ENCODE measurements around the gene MAP7. TPM values are rescaled to one million over a fixed set of nuclear protein-coding genes. Genes with fewer than 3 reads are reported as not detected.
"Not testable (repeated sequence)": the region's sequence is repeated elsewhere in the genome, so short reads cannot be mapped to it uniquely, and the experiment has no call there.

MAP7 gene
- total and polyA plus RNA-seq, 5 experiments from 2014 or later: 0.15 to 0.16 TPM; not detected in 3

DNA sequence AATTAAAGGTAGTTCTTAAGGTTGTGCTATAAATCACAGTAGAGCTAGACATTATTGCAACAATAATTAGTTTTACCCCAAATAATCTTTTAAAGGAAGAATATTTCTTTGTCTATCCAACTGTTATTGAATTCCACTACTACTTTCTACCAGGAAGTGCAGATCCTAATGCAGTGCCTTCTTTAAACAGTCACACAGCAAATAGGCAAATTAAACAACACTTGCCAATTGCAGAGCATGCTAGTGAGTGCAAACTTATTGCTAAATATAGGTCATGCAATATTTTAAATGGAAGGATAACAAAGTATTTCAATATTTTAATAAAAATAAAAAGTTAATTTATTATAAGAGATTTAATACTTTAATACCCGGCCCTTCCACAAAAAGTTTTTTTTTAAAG is 153.3 kb downstream of the MAP7 start:
- DNase-seq (no peak), ATAC-seq (no peak)
- Mint-ChIP-seq H3K4me3 (no peak overlapping the region), H3K9me3 (no peaks in the 10 kb centered on the region), H3K4me1 (no peaks in the 10 kb centered on the region), H3K36me3 (no peaks in the 10 kb centered on the region), H3K27ac (no peak overlapping the region), H3K27me3 (peaks cover 0 to 5% (median 1%) of the 10 kb centered on the region in 5 donors)
- POLR2A ChIA-PET: no interaction called here

DNA sequence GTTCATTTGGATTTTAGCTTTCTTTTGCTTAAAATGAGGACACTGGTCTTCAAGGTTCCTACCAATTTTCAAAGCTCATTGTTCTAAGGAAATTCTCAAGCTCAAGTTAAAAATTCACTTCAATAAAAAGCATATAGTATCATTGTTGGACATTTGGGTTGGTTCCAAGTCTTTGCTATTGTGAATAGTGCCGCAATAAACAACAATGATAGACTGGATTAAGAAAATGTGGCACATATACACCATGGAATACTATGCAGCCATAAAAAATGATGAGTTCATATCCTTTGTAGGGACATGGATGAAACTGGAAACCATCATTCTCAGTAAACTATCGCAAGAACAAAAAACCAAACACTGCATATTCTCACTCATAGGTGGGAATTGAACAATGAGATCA is 159.3 kb downstream of the MAP7 start:
- ATAC-seq, H3K4me1 Mint-ChIP-seq, POLR2A ChIA-PET: not testable (repeated sequence)

DNA sequence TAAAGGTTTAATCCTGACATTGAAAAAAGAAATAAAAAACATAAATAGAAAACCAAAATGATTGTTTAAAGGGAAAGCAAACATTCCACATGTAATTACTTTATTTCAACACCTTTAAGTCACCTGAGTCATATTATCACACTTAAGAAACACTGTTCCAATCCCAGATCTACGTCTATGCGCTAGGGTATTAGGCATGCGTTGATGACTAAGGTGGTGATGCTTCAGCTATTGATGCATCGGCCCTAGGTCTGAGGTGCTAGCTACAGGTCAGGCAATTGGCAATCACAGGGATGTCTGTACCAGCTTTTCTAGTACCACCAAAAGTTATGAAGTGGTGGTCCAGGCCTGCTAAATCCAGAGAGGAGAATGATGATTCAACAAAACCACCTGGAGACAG is 162.9 kb downstream of the MAP7 start:
- H3K4me1 Mint-ChIP-seq: no peaks in the 10 kb centered on the region
- H3K9me3 Mint-ChIP-seq: no peaks in the 10 kb centered on the region
- H3K36me3 Mint-ChIP-seq: no peaks in the 10 kb centered on the region
- peaks cover 0 to 3% (median 0%) of the 10 kb centered on the region in 5 donors for H3K27me3 Mint-ChIP-seq
- POLR2A ChIA-PET: no interaction called here
- no peak overlapping the region for H3K27ac Mint-ChIP-seq
- DNase-seq: no peak
- H3K4me3 Mint-ChIP-seq: no peak overlapping the region
- ATAC-seq: no peak

More for the DNA sequence above, 159.3 kb downstream of the MAP7 start:
- not testable (repeated sequence) for H3K36me3 Mint-ChIP-seq, H3K27me3 Mint-ChIP-seq, H3K4me3 Mint-ChIP-seq, H3K27ac Mint-ChIP-seq, H3K9me3 Mint-ChIP-seq, DNase-seq

DNA sequence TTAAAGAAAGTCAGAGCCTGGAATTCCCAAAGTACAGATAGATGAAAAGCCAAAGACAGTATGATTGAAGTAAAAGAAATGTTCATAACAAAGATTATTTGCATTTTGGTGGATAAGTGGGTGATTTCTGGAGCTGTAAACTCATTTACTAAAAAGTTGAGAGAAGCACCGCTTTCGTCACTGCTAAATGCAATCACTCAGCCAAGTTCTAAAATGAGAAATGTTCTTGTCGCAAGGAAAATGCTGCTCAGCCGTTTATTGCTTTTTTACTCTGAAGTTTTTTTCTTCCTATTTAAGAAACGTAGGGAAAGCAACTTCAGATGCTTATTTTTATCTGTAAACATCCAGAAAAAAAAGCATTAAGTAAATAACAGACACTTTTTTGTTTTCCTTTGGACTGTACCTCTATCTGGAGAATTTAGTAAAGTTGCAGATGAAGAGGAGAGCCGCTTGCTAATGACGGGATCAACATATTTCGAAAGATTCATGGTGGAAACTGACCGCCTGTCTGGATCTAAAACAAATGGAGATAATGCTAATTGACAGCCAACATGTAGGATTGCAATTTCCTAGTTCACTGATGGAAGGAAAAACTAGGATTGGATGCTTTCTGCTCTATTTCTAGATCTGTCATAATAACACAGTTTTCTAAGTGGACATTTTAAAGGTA is 166.8 kb downstream of the MAP7 start:
- DNase-seq (no peak), ATAC-seq (no peak)
- H3K9me3 Mint-ChIP-seq: no peaks in the 10 kb centered on the region
- H3K4me1 Mint-ChIP-seq: no peaks in the 10 kb centered on the region
- H3K27ac Mint-ChIP-seq: no peak overlapping the region
- H3K36me3 Mint-ChIP-seq: no peaks in the 10 kb centered on the region
- H3K27me3 Mint-ChIP-seq: peaks cover 0 to 2% (median 0%) of the 10 kb centered on the region in 5 donors
- POLR2A ChIA-PET: no interaction called here
- H3K4me3 Mint-ChIP-seq: no peak overlapping the region

DNA sequence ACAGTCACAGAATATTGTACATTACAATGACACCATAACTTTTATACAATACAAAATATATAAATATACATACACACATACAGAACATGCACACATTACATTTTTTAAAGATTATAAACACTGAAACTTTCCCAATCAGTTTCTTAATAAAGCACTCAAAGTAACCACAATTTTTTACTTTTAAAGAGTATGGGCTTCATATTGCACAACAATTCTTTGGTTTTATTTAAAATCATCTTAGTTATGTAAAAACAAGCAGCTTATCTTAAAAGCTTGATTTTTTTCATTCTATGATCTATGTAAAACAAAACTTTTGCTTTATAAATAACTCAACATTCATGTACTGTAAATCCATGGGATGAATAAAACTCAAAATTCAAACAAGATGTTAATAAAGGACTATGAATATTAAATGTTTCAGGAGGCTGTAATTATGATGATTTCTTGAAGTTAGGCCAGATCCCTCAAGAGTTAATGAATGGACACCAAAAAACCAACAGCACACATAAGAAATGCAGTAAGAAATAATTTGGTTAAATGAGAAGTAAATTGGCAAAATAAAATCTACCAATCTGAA is 167.5 kb downstream of the MAP7 start:
- Mint-ChIP-seq H3K27me3 (peaks cover 0 to 2% (median 0%) of the 10 kb centered on the region in 5 donors), H3K4me1 (no peaks in the 10 kb centered on the region), H3K36me3 (no peaks in the 10 kb centered on the region), H3K9me3 (no peaks in the 10 kb centered on the region), H3K27ac (no peak overlapping the region), H3K4me3 (no peak overlapping the region)
- POLR2A ChIA-PET: no interaction called here
- ATAC-seq (no peak), DNase-seq (no peak)

DNA sequence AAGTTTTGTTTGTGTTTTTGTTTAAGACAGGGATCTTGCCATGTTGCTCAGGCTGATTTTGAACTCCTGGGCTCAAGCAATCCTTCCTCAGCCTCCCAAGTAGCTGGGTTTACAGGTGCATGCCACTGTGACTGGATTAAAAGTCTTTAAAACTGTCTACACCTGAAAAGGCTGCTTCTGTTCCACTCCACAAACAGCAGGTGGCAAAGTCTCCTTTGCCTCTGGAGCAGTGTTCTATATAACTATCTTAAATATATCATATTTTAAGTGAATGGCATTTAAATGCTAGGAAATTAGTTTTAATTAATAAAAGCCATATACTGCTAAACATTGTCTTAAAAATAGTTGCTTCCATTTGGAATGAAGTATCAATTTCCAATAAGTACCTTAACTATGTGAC is 171.3 kb downstream of the MAP7 start:
- ATAC-seq: no peak
- peaks cover 0 to 5% (median 4%) of the 10 kb centered on the region in 5 donors for H3K27me3 Mint-ChIP-seq
- POLR2A ChIA-PET: no interaction called here
- no peaks in the 10 kb centered on the region for H3K36me3 Mint-ChIP-seq
- no peak overlapping the region for H3K27ac Mint-ChIP-seq
- no peaks in the 10 kb centered on the region for H3K4me1 Mint-ChIP-seq
- no peaks in the 10 kb centered on the region for H3K9me3 Mint-ChIP-seq
- H3K4me3 Mint-ChIP-seq: no peak overlapping the region
- no peak for DNase-seq

DNA sequence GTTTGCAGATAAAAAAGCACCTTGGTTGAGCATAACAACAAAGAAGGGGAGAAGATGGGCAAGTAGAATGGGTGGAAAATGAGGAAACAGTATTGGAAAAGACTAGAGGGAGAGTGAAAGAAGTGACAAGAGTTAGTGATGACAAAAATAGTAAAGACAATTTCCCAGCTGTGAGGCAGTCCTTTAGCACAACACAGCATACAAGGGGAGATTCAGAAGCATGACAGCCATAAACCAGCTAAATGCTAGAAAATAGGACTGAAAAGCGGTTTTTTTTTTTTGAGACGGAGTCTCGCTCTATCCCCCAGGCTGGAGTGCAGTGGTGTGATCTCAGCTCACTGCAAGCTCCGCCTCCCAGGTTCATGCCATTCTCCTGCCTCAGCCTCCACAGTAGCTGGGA is 174.4 kb downstream of the MAP7 start:
- H3K36me3 Mint-ChIP-seq, H3K9me3 Mint-ChIP-seq, H3K4me3 Mint-ChIP-seq, H3K27me3 Mint-ChIP-seq, POLR2A ChIA-PET, H3K27ac Mint-ChIP-seq, DNase-seq, H3K4me1 Mint-ChIP-seq, ATAC-seq: not testable (repeated sequence)

DNA sequence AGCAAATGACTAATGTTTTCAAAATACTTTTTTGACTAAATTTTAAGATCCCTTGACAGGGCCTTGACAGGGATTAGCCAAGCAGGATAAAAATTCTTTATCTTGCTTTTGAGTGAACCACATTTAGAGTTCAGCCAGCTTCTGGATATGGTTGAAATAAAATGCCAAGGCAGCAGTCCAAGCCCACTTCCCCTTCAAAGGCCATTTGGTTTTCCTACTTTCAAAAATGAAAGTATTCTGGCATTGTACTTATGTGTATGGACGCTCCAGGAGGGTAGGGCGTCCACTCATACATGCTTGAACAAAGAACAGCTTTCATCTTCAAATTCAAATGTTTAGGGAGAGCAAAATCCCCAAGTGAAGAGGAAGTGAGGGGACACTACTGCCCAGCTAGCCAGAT is 178.3 kb downstream of the MAP7 start:
- Mint-ChIP-seq H3K27me3 (peaks cover 0 to 8% (median 6%) of the 10 kb centered on the region in 5 donors), H3K4me1 (no peaks in the 10 kb centered on the region), H3K27ac (no peak overlapping the region), H3K36me3 (no peaks in the 10 kb centered on the region), H3K9me3 (no peaks in the 10 kb centered on the region), H3K4me3 (no peak overlapping the region)
- POLR2A ChIA-PET: no interaction called here
- no peak for ATAC-seq
- DNase-seq: no peak

DNA sequence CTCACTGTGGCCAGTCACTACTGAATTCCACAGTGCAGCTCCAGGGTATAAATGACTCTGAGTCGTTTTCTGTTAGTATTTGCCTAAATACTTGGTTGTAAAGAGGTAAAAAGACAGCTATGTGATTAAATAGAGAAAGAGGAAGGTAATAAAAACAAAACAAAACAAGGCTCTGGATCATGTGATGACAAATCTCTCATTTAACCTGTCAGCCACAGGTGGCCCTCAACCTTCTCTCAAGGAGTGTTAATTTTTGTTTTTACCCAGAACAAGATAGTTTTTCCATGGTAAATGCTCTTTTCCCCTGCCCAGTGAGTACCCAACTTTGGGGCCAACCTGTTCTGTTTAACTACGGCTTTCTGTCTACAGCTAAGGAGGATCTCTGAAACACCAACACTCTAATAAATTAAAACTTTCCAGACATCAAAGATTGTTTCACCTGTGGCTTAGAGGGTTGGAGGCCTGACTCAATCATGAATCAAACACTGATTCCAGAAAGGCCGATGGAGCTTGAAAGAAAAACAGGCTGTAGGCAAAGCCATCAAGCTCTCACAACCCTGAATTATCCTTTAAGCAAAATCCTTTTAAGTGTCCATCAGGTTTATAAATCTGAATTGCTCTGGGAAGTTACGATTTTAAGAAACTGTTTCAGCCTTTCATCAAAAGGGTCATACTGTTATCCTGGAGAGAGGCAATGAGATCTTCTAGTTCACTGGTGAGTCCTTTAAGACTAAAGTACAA is 179.1 kb downstream of the MAP7 start:
- Mint-ChIP-seq H3K4me1 (peaks cover 0 to 3% (median 3%) of the 10 kb centered on the region in 4 donors), H3K9me3 (no peaks in the 10 kb centered on the region), H3K27me3 (peaks cover 0 to 8% (median 6%) of the 10 kb centered on the region in 5 donors), H3K4me3 (no peak overlapping the region), H3K36me3 (no peaks in the 10 kb centered on the region), H3K27ac (no peak overlapping the region)
- DNase-seq (no peak), ATAC-seq (no peak)
- POLR2A ChIA-PET: no interaction called here

DNA sequence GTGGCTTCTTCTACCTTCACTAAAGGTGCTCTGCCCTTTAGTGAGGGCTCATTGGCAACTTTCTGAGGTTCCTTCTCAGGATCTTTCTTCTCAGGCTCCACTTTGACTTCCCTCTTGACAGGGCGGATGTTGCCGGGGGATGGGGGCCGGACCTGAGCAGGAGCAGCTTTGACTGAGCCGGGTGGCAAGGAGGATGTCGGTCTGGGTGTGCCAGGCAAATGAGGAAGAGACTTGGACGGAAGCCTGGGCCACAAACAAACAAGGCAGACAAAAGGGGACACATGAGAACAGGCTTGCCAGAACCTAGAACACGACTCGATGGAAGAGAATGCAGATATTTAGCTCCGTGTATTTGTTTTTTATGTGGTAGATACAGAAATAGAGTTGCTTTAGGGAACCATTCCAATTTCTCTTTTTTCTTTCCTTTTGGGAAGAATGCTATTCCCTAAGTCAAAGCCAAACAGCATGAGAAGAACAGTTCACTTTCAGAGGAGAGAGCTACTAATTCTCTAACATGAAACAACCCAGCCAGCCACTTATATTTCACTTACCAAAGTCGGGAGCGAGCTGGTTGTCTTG is 184.4 kb downstream of the MAP7 start:
- Mint-ChIP-seq H3K27ac (peak overlapping the region in 5 of 10 donors; percentile 7 to 81 (median 22)), H3K36me3 (no peaks in the 10 kb centered on the region), H3K27me3 (peaks cover 0 to 1% (median 0%) of the 10 kb centered on the region in 5 donors), H3K4me1 (peaks cover 4 to 11% (median 9%) of the 10 kb centered on the region in 4 donors), H3K4me3 (peak overlapping the region in 7 of 10 donors; percentile 4 to 50 (median 17)), H3K9me3 (no peaks in the 10 kb centered on the region)
- POLR2A ChIA-PET: interaction anchor here (1.2 kb wide), 1 partner anchor 76 kb away, joined by 4 read pairs; no protein-coding TSS in a partner anchor
- peak in 5 of 10 donors; percentile 3 to 23 (median 11) for DNase-seq
- peak; percentile 35 to 63 for ATAC-seq

DNA sequence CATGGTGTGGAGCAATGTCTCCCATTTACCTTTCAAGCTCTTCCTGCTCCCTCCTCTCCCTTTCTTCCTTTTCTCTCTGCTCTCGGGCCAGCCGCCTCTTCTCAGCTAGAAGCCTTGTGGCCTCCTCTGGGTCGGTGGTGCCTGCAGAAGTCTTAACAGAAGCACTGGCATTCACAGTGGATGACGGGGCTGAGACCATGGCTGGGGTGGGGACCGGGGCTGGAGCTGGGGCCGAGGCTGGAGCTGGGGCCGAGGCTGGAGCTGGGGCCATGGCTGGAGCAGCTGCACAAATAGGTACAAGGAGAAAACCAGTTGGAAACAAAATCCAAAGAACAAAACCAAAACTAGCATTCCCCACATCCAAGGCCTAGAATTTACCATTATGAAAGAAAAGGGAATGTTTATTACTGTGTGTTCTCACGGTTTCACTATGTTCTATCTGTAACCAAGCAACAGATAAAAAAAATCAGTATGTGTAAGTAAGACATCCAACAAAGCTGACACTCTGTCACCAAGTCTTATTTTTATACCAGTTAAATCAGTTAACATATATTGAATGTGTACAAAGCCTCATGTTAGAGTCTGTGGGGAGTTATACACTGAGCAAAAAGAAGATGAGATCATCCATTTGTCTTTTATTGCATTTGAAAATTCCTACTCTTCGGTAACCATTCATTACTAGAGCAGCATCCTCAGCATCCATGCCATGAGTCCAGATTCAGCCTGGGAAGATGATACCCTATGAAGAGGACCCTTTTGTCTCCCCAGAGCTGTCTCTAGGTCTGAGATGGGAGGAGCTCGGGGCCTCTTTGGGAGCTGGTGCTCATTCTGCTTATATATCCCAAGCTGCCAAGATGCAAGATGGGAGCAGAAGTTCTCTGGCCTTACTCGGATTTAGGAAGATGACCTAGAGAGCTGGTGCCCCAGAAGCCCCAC is 187.5 kb downstream of the MAP7 start:
- no peak for ATAC-seq
- H3K36me3 Mint-ChIP-seq: no peaks in the 10 kb centered on the region
- no peaks in the 10 kb centered on the region for H3K9me3 Mint-ChIP-seq
- peaks cover 0 to 2% (median 0%) of the 10 kb centered on the region in 5 donors for H3K27me3 Mint-ChIP-seq
- POLR2A ChIA-PET: interaction anchor here (0.6 kb wide), 1 partner anchor 279 kb away, joined by 3 read pairs; no protein-coding TSS in a partner anchor
- H3K4me3 Mint-ChIP-seq: no peak overlapping the region
- H3K27ac Mint-ChIP-seq: no peak overlapping the region
- no peak for DNase-seq
- peaks cover 4 to 11% (median 9%) of the 10 kb centered on the region in 4 donors for H3K4me1 Mint-ChIP-seq

DNA sequence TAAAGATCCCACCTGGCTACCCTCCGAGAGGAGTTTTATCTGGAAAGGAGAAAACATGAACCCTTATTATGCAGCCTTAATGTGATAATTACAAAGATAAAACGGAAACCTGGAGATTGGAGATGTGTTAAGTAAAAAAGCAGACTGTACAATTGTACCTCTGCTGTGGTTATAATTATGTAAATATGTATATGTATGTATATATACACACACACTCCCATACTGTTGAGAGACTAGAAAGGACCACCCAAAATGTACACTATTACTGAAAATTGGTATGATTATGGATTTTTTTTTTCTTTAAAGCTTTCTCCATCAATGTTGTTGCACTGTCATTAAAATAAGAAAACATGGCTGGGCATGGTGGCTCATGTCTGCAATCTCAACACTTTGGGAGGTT is 188.4 kb downstream of the MAP7 start:
- peaks cover 0 to 2% (median 0%) of the 10 kb centered on the region in 5 donors for H3K27me3 Mint-ChIP-seq
- no peak for DNase-seq
- H3K4me3 Mint-ChIP-seq: no peak overlapping the region

More for the DNA sequence above, 188.4 kb downstream of the MAP7 start:
- peaks cover 4 to 11% (median 9%) of the 10 kb centered on the region in 4 donors for H3K4me1 Mint-ChIP-seq
- no peak overlapping the region for H3K27ac Mint-ChIP-seq
- POLR2A ChIA-PET: no interaction called here
- H3K36me3 Mint-ChIP-seq: no peaks in the 10 kb centered on the region
- ATAC-seq: no peak
- H3K9me3 Mint-ChIP-seq: no peaks in the 10 kb centered on the region
